ENCODE measurements around the gene CNTN4.

DNA sequence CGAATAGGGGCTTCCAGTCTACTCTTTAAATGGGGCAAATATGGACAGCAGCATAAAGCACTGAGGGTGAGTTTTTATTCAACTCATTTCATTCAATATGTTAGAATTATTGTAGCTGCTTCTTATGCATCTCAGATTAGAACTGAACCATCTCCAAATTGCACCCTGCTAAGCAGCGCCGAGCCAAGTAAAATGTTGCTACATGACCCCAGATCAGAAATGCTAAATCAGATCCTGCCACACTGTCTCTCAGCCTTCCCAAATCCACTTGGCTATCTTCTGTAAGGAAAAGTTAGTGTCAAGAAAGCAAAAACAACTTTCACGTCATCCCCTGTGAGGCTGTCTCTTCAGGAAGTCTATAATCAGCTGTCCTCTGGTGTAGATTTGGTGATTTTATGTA lies 293.2 kb downstream of the CNTN4 start:
- TF ChIP-seq, protein P1, sequence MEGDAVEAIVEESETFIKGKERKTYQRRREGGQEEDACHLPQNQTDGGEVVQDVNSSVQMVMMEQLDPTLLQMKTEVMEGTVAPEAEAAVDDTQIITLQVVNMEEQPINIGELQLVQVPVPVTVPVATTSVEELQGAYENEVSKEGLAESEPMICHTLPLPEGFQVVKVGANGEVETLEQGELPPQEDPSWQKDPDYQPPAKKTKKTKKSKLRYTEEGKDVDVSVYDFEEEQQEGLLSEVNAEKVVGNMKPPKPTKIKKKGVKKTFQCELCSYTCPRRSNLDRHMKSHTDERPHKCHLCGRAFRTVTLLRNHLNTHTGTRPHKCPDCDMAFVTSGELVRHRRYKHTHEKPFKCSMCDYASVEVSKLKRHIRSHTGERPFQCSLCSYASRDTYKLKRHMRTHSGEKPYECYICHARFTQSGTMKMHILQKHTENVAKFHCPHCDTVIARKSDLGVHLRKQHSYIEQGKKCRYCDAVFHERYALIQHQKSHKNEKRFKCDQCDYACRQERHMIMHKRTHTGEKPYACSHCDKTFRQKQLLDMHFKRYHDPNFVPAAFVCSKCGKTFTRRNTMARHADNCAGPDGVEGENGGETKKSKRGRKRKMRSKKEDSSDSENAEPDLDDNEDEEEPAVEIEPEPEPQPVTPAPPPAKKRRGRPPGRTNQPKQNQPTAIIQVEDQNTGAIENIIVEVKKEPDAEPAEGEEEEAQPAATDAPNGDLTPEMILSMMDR (IDR thresholded peaks at IDR 0.05) = no peak
- no peak for TF ChIP-seq ZNF232 (CRISPR knock-in tag; IDR thresholded peaks at IDR 0.05)
